Measurements from ENCODE around the gene SLC13A4.
"Not testable (repeated sequence)": the region's sequence is repeated elsewhere in the genome, so short reads cannot be mapped to it uniquely, and the experiment has no call there.

SLC13A4 gene

GRCh38 chr7:135669774-135670173 lies 58.2 kb downstream of the SLC13A4 start:
- no peak overlapping the region for H3K27ac ChIP-seq

GRCh38 chr7:135668852-135669395 lies 59.1 kb downstream of the SLC13A4 start:
- not testable (repeated sequence) for H3K27me3 ChIP-seq (ENCODE audit: insufficient read depth, low read depth, severe bottlenecking); H3K27ac ChIP-seq; H3K36me3 ChIP-seq; DNase-seq; H3K4me3 ChIP-seq (ENCODE audit: low read depth, low read length); H3K9me3 ChIP-seq (ENCODE audit: severe bottlenecking)

More at GRCh38 chr7:135669774-135670173, 58.2 kb downstream of the SLC13A4 start:
- H3K27me3 ChIP-seq (ENCODE audit: insufficient read depth, low read depth, severe bottlenecking) = no peaks in the 10 kb centered on the region
- no peaks in the 10 kb centered on the region for H3K9me3 ChIP-seq (ENCODE audit: severe bottlenecking)
- H3K4me3 ChIP-seq (ENCODE audit: low read depth, low read length) = no peak overlapping the region
- DNase-seq = no peak
- TF ChIP-seq CTCF (IDR thresholded peaks at IDR 0.05; ENCODE audit: low read depth, low read length) = no peak
- no peaks in the 10 kb centered on the region; the same call in 1 of the 2 replicates for H3K36me3 ChIP-seq

- not testable (repeated sequence) for H3K9me3 ChIP-seq (ENCODE audit: severe bottlenecking); H3K36me3 ChIP-seq; H3K27me3 ChIP-seq (ENCODE audit: insufficient read depth, low read depth, severe bottlenecking); H3K27ac ChIP-seq; DNase-seq; H3K4me3 ChIP-seq (ENCODE audit: low read depth, low read length)
Observed at GRCh38 chr7:135667626-135668025, 60.4 kb downstream of the SLC13A4 start.

GRCh38 chr7:135666846-135667245 lies 61.1 kb downstream of the SLC13A4 start:
- no peak overlapping the region for H3K4me3 ChIP-seq (ENCODE audit: low read depth, low read length)
- no peaks in the 10 kb centered on the region for H3K27me3 ChIP-seq (ENCODE audit: insufficient read depth, low read depth, severe bottlenecking)
- no peaks in the 10 kb centered on the region for H3K9me3 ChIP-seq (ENCODE audit: severe bottlenecking)
- H3K27ac ChIP-seq = no peak overlapping the region
- no peaks in the 10 kb centered on the region for H3K36me3 ChIP-seq
- no peak for DNase-seq
- TF ChIP-seq CTCF (IDR thresholded peaks at IDR 0.05; ENCODE audit: low read depth, low read length) = no peak

GRCh38 chr7:135666156-135666555 lies 61.8 kb downstream of the SLC13A4 start:
- Histone ChIP-seq H3K36me3 (no peaks in the 10 kb centered on the region), H3K27me3 (ENCODE audit: insufficient read depth, low read depth, severe bottlenecking) (no peaks in the 10 kb centered on the region), H3K27ac (no peak overlapping the region), H3K9me3 (ENCODE audit: severe bottlenecking) (no peaks in the 10 kb centered on the region), H3K4me3 (ENCODE audit: low read depth, low read length) (no peak overlapping the region)
- TF ChIP-seq CTCF (IDR thresholded peaks at IDR 0.05; ENCODE audit: low read depth, low read length) = no peak
- DNase-seq = no peak

GRCh38 chr7:135665042-135665441 lies 62.9 kb downstream of the SLC13A4 start:
- H3K27ac ChIP-seq = no peak overlapping the region
- no peak for TF ChIP-seq CTCF (IDR thresholded peaks at IDR 0.05; ENCODE audit: low read depth, low read length)
- no peak for DNase-seq
- no peaks in the 10 kb centered on the region for H3K27me3 ChIP-seq (ENCODE audit: insufficient read depth, low read depth, severe bottlenecking)
- no peaks in the 10 kb centered on the region for H3K36me3 ChIP-seq
- no peak overlapping the region for H3K4me3 ChIP-seq (ENCODE audit: low read depth, low read length)
- H3K9me3 ChIP-seq (ENCODE audit: severe bottlenecking) = no peaks in the 10 kb centered on the region

GRCh38 chr7:135664046-135664589 lies 63.9 kb downstream of the SLC13A4 start:
- Histone ChIP-seq H3K9me3 (ENCODE audit: severe bottlenecking) (no peaks in the 10 kb centered on the region), H3K36me3 (no peaks in the 10 kb centered on the region), H3K27me3 (ENCODE audit: insufficient read depth, low read depth, severe bottlenecking) (no peaks in the 10 kb centered on the region), H3K4me3 (ENCODE audit: low read depth, low read length) (no peak overlapping the region), H3K27ac (no peak overlapping the region)
- no peak for TF ChIP-seq CTCF (IDR thresholded peaks at IDR 0.05; ENCODE audit: low read depth, low read length)
- no peak for DNase-seq
